NCI-H1092 treated with DMSO at 0.1 percent for 48 hours (cell line): ENCODE results near the gene RPRM.
"Not testable (repeated sequence)": the region's sequence is repeated elsewhere in the genome, so short reads cannot be mapped to it uniquely, and the experiment has no call there.

Source experiments
- DNase-seq: peaks from one replicate; lab custom pipeline; 2025; lab: John Stamatoyannopoulos, UW

RPRM gene

GRCh38 chr2:153455861-153456260 is 22.7 kb downstream of the RPRM start:
- no peak for DNase-seq

GRCh38 chr2:153455403-153455802 is 23.2 kb downstream of the RPRM start:
- DNase-seq: no peak

- no peak for DNase-seq
Measured at GRCh38 chr2:153451611-153452010, 27.0 kb downstream of the RPRM start.

GRCh38 chr2:153443106-153443505 is 35.5 kb downstream of the RPRM start:
- no peak for DNase-seq

- DNase-seq: not testable (repeated sequence)
Measured at GRCh38 chr2:153442616-153443015, 35.9 kb downstream of the RPRM start.

GRCh38 chr2:153440090-153440489 is 38.5 kb downstream of the RPRM start:
- DNase-seq: not testable (repeated sequence)

- DNase-seq: no peak
Measured at GRCh38 chr2:153433403-153433802, 45.2 kb downstream of the RPRM start.

GRCh38 chr2:153432381-153432780 is 46.2 kb downstream of the RPRM start:
- no peak for DNase-seq

GRCh38 chr2:153431114-153431513 is 47.4 kb downstream of the RPRM start:
- DNase-seq: no peak
